ENCODE results near the gene NEO1.

The NEO1 gene

DNA sequence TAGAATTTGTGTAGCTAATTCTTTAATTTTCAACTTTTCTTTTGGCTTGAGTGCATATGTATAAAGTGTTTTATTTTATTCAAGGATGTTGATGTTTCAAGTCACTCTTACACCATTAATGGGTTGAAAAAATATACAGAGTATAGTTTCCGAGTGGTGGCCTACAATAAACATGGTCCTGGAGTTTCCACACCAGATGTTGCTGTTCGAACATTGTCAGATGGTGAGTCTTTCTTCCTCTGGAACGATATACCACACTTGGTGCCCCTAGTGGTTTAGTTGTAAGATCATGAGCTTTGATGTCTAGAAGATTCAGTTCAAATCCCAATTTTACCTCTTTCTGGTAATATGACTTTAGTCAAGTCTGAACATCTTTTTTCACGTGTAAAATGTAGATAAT is 197.2 kb downstream of the NEO1 start:
- no peak for DNase-seq

- DNase-seq = no peak
These were observed 202.3 kb downstream of the NEO1 start for GRCh38 chr15:73254598-73254997.

- no peak for DNase-seq
These were observed 206.2 kb downstream of the NEO1 start for GRCh38 chr15:73258271-73259108.

GRCh38 chr15:73264881-73265280 is 212.6 kb downstream of the NEO1 start:
- DNase-seq = no peak

DNA sequence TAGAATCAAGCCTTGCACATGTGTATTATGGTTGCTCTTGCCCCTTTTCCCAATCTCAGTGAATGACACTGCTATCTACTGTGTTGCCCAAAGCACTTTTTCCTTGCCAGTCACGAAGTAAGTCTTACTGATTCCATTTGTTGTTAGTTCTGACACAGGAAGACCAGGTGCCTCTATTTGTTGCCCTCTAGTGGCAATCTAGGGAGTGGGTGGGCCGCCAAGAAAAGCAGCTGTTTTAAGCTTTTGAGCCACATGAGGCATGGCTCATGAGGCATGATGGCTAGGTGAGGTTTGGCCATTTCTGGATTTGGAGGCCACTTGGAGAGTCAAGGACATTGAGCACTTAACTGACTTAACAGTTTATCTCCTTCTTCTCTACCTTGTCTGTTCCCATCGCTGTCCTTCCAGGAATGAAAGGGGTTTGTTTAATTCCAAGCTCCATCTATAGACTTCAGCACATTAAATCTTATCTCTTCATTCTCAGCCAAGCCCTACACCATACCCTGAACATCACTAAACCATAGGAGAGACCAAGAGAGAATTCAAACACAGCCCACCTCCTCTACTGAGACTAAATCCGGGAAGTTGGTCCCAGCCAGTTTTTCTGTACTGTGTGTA is 213.4 kb downstream of the NEO1 start:
- peak in 3 of 56 donors; percentile 9 to 24 (median 9) for DNase-seq

DNA sequence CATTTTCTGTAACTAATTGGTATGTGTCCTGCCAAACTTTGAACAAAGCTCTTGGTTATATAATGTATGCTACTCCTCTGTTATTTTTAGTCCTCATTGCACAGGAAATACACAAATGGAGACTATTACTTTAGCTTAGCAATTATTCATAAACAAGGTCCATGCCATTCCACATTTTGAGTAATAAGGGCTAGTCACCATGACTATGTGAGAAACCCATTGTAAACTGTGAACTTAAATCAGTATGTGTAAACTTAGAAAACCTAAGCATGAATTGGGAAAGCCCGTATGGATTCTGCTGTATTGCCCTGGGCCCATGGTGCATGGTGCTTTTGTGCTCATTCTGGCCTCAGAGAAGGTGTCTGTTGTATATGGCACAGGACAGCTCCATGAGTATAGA is 216.2 kb downstream of the NEO1 start:
- no peak for DNase-seq

GRCh38 chr15:73270366-73271097 is 218.3 kb downstream of the NEO1 start:
- DNase-seq = no peak

DNA sequence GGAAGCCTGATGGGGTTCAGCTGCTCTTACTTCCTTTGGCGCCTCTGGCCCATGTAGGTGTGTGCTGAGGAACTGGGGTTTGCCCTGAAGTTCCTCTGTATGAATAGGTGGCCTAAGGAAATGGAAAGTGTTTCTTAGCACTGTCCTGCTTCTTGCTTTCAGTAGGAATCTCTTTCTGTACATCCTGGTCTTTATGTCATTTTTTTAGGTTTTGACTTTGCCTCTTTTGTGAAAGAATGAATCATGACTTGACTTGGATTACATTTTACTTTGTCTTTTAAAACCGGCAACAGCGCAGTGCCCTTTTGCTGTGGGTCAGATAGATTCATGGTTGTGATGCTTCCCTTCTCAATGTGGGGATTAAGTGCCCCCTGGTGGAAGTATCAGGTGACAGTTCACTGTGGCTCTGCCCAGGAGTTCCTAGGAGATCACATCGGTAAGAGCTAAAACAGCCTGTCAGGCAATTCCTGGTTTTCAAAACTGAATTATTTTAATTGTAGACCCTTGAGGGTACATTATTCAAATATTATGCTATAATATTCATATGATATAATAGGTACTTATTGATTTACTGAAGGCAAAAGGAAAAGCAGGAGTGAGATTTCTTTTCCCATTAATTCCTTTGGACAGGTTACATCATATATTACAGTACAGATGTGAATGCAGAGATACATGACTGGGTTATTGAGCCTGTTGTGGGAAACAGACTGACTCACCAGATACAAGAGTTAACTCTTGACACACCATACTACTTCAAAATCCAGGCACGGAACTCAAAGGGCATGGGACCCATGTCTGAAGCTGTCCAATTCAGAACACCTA is 221.1 kb downstream of the NEO1 start:
- DNase-seq = peak in 38 of 56 donors; percentile 2 to 70 (median 20)

GRCh38 chr15:73275862-73276261 is 223.6 kb downstream of the NEO1 start:
- no peak for DNase-seq

GRCh38 chr15:73282567-73283365 is 230.5 kb downstream of the NEO1 start:
- DNase-seq = no peak

DNA sequence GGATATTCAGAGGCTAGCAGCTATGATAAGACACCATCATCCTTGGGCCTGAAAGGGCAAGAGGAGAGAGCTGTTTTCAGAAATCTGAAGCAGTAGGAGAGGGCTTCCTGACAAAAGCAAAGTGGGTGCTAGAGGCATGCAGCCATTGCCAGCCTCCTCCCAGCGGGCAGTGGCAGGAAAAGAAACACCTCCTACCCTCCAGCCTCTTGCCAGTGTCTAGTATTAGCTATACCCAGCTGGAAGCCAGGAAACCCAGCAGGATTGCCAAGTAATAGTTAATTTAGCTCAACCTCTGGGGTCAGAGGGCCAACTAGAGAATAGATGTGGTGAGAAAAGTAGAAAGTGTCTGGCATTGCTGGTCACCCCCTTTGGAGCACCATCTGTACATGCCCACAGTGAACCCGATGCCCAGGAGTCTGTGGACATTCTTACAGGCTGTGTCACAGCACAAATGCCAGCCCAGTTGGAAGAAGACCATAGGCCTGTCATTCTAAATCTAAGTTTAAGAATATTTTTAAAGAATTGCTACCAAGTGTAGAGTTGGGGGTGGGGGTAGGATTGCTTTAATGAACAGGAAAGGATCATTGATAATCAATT is 231.2 kb downstream of the NEO1 start:
- DNase-seq = no peak

GRCh38 chr15:73284090-73284716 is 231.9 kb downstream of the NEO1 start:
- DNase-seq = no peak

DNA sequence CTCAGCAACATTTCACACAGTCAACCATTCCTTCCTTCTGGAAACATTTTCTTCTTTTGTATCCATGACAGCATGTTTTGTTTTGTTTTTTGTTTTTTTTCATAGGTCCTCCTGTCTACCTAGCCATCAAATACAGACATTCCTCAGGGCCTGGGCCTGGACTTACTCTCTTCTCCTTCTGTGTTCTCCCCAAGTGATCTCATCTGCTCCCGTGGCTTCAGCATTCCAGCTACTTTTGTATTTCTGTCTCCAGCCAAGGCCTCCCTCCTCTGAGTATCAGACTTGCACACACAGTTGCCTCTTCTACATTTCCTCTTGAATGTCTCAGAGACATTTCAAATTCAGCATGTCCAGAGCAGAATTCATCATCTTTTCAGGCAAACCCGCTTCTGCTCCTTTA is 234.0 kb downstream of the NEO1 start:
- no peak for DNase-seq

DNA sequence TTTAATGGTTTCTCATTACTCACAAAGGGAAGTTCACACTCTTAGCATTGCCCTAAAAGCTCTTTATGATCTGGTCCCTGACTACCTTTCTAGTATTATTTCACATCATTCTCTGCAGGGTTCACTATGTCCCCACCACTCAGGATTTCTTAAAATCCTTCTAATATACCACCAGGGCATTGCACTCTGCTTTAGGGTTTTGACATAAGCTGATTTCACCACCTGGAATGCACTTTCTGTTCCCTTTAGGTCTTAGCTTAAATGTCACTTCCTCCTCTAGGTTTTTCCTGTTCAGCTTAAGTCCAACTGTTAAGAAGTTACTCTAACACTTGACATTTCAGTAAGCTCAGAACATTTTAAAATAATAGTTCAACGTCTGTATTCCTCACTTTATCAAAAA is 234.8 kb downstream of the NEO1 start:
- no peak for DNase-seq

DNA sequence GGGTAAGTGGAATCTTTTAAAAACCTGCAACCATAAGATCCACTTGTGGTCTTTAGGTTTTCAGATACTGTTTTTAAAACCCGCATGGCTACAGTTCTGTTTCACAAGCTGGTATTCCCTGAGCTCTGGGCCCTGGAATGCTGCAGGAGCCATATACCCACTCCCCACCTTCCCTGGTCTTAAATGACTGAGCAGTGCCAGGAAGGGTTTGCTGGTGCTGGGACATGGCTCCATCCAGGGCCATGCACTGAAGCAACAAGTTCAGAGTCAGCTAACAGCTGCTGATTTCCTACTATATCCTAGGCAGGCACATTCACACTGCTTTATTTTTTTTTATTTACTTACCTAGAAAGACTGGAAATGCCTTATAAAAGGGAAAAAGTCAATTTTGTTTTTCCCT is 239.2 kb downstream of the NEO1 start:
- no peak for DNase-seq

DNA sequence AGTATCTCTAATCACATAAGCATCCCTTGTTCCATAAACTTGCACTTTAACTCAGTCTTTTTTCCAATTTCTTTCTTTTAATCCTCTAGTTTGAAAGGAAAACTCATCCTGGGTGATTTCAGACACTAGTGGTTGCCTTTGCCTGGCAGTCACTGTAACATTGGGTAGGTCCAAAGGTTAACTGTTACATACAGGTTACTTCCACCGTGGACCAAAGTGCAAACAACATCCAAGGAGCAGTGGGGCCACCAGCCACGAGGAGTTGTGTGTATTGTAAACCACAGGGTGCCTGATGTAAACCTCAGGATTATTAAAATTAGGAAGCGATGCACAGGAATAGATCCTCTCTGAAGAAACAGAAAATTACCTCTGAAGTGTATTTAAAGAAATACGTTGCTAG is 241.5 kb downstream of the NEO1 start:
- no peak for DNase-seq

- no peak for DNase-seq
These were observed 243.5 kb downstream of the NEO1 start for GRCh38 chr15:73295630-73296286.

DNA sequence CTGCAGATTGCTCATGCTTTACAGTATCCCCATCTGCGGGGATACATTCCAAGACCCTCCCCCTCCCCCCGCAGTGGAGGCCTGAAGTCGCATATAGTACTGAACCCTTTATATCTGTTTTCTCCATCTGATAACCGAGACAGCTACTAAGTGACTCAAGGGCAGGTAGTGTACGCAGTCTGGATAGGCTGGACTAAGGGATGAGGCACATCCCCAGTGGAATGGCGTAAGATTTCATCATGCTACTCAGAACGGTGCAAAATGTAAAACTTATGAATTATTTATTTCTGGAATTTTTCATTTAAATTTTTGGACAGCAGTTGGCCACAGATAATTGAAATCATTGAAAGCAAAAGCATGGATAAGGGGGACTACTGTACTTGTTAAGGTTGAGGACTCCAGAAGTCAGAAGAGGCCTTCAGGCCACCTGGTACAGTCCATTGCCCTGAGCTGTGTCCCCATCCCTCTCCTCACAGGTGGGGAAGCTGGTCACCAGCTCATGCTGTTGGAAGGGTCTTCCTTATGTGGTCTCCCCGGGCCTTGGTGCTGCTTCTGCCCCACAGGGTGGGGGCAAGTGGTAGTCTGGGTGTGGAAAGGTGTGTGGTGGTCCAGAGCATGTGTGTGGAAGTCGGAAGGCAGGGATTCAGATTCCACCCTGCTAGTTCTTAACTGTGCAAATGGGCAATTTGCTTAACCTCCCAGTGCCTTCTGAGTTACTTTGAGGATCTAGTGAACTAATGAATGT is 244.5 kb downstream of the NEO1 start:
- no peak for DNase-seq
